Astrocyte (in vitro differentiated cells and primary cell): ENCODE results near the gene IFRD1. TPM values are rescaled to one million over a fixed set of nuclear protein-coding genes. Genes with fewer than 3 reads are reported as not detected.

Source experiments
- DNase-seq: peaks from one replicate; pipeline ENCODE4 v3.0.0-alpha.2; 2010; ENCODE audit warnings: low read depth
- FAIRE-seq: peaks from 2 replicates; lab custom pipeline; 2011; peaks lifted over from hg19 to GRCh38; lab: Jason Lieb, UNC
- H2AFZ ChIP-seq: 2 replicates; pipeline ENCODE4 v1.6.0; 2012; ENCODE audit warnings: low read depth, low read length, inconsistent platforms
- H3K27ac ChIP-seq: 2 replicates; pipeline ENCODE4 v1.5.1; 2011; ENCODE audit warnings: low read depth, low read length, inconsistent platforms
- H3K27me3 ChIP-seq: 2 replicates; pipeline ENCODE4 v1.6.0; 2011; ENCODE audit warnings: low read length, inconsistent platforms; ENCODE audit not compliant: insufficient read depth
- H3K36me3 ChIP-seq: 2 replicates; pipeline ENCODE4 v1.5.1; 2011; ENCODE audit warnings: low read length, inconsistent platforms; ENCODE audit not compliant: insufficient read depth
- H3K4me1 ChIP-seq: 2 replicates; pipeline ENCODE4 v1.5.1; 2011; ENCODE audit warnings: low read length, inconsistent platforms; ENCODE audit not compliant: insufficient read depth
- H3K4me2 ChIP-seq: 2 replicates; pipeline ENCODE4 v1.6.0; 2012; ENCODE audit warnings: low read length, inconsistent platforms
- H3K4me3 ChIP-seq: 2 replicates; pipeline ENCODE4 v1.5.1; 2011; ENCODE audit warnings: low read depth, mild to moderate bottlenecking, low read length, inconsistent platforms; ENCODE audit not compliant: insufficient read depth
- H3K79me2 ChIP-seq: 2 replicates; pipeline ENCODE4 v1.6.0; 2012; ENCODE audit warnings: mild to moderate bottlenecking, low read length, inconsistent platforms; ENCODE audit not compliant: insufficient read depth
- H3K9ac ChIP-seq: 2 replicates; pipeline ENCODE4 v1.6.0; 2012; ENCODE audit warnings: mild to moderate bottlenecking, low read length, inconsistent platforms
- H3K9me3 ChIP-seq: 2 replicates; pipeline ENCODE4 v1.5.1; 2012; ENCODE audit warnings: low read depth, mild to moderate bottlenecking, low read length, inconsistent platforms; ENCODE audit not compliant: insufficient read depth
- H4K20me1 ChIP-seq: 2 replicates; pipeline ENCODE4 v1.6.0; 2012; ENCODE audit warnings: low read length, inconsistent platforms; ENCODE audit not compliant: insufficient read depth
- H3K27ac Mint-ChIP-seq: one replicate; pipeline ENCODE4 v1.8.0; 2021; ENCODE audit warnings: mild to moderate bottlenecking, mixed read lengths; ENCODE audit not compliant: unreplicated experiment
- H3K27me3 Mint-ChIP-seq: one replicate; pipeline ENCODE4 v1.8.0; 2021; ENCODE audit warnings: low read depth, mixed read lengths; ENCODE audit not compliant: unreplicated experiment
- H3K36me3 Mint-ChIP-seq: one replicate; pipeline ENCODE4 v1.8.0; 2021; ENCODE audit warnings: low read depth, mixed read lengths; ENCODE audit not compliant: unreplicated experiment
- H3K4me1 Mint-ChIP-seq: one replicate; pipeline ENCODE4 v1.8.0; 2021; ENCODE audit warnings: low read depth, mixed read lengths; ENCODE audit not compliant: unreplicated experiment
- H3K4me3 Mint-ChIP-seq: one replicate; pipeline ENCODE4 v1.8.0; 2021; ENCODE audit warnings: mild to moderate bottlenecking, moderate library complexity, mixed read lengths; ENCODE audit not compliant: unreplicated experiment
- H3K9me3 Mint-ChIP-seq: one replicate; pipeline ENCODE4 v1.8.0; 2021; ENCODE audit warnings: mild to moderate bottlenecking, mixed read lengths; ENCODE audit not compliant: unreplicated experiment
- CTCF ChIP-seq: IDR thresholded peaks from 2 replicates; pipeline ENCODE4 v1.5.1; 2011; ENCODE audit warnings: low read depth, mild to moderate bottlenecking, inconsistent platforms, low read length, moderate library complexity; ENCODE audit not compliant: insufficient read depth
- EZH2 ChIP-seq: IDR thresholded peaks from 2 replicates; pipeline ENCODE4 v1.6.1; 2012; ENCODE audit warnings: mild to moderate bottlenecking, low read length, inconsistent platforms; ENCODE audit not compliant: insufficient read depth
- total RNA-seq: library from RNA; stranded (reverse); gene quantifications from 2 replicates; pipeline ENCODE4 v1.2.1, GENCODE V29; 2021

Gene IFRD1
- total RNA-seq, 1 donor from 2014 or later, result 101 TPM

- no peak overlapping the region for H3K9ac ChIP-seq
- no peak for FAIRE-seq
Observed at GRCh38 chr7:112510001-112510742, 59.9 kb downstream of the IFRD1 start.

GRCh38 chr7:112510743-112511110 lies 60.5 kb downstream of the IFRD1 start:
- H3K79me2 ChIP-seq, result no peaks in the 10 kb centered on the region
- no peak overlapping the region for H3K9ac ChIP-seq
- H3K9me3 ChIP-seq, result no peaks in the 10 kb centered on the region
- TF ChIP-seq EZH2, result no peak
- no peak for TF ChIP-seq CTCF
- H3K27me3 ChIP-seq, result peaks cover 2% of the 10 kb centered on the region
- FAIRE-seq, result no peak
- peak overlapping the region; percentile 84 for H3K4me2 ChIP-seq
- no peak overlapping the region for H2AFZ ChIP-seq
- H4K20me1 ChIP-seq, result peaks cover 3% of the 10 kb centered on the region
- H3K4me3 Mint-ChIP-seq, result no peak overlapping the region
- H3K4me1 ChIP-seq, result peaks cover 14% of the 10 kb centered on the region
- H3K4me1 Mint-ChIP-seq, result peaks cover 14% of the 10 kb centered on the region
- H3K36me3 ChIP-seq, result no peaks in the 10 kb centered on the region
- no peaks in the 10 kb centered on the region for H3K9me3 Mint-ChIP-seq
- no peak overlapping the region for H3K27ac ChIP-seq
- H3K27ac Mint-ChIP-seq, result no peak overlapping the region
- peaks cover 7% of the 10 kb centered on the region for H3K27me3 Mint-ChIP-seq
- no peaks in the 10 kb centered on the region for H3K36me3 Mint-ChIP-seq
- no peak overlapping the region for H3K4me3 ChIP-seq
- DNase-seq, result no peak

More at GRCh38 chr7:112510001-112510742, 59.9 kb downstream of the IFRD1 start:
- H2AFZ ChIP-seq, result peak overlapping the region; percentile 16
- DNase-seq, result peak; percentile 86
- H3K79me2 ChIP-seq, result no peaks in the 10 kb centered on the region
- TF ChIP-seq CTCF (no peak), EZH2 (no peak)
- peak overlapping the region; percentile 31 for H3K27ac Mint-ChIP-seq
- peak overlapping the region; percentile 84 for H3K4me2 ChIP-seq
- peak overlapping the region; percentile 34 for H3K27ac ChIP-seq
- no peaks in the 10 kb centered on the region for H3K36me3 Mint-ChIP-seq
- peaks cover 7% of the 10 kb centered on the region for H3K27me3 Mint-ChIP-seq
- peaks cover 3% of the 10 kb centered on the region for H4K20me1 ChIP-seq
- no peaks in the 10 kb centered on the region for H3K36me3 ChIP-seq
- peak overlapping the region; percentile 31 for H3K4me3 ChIP-seq
- no peaks in the 10 kb centered on the region for H3K9me3 Mint-ChIP-seq
- no peaks in the 10 kb centered on the region for H3K9me3 ChIP-seq
- H3K4me3 Mint-ChIP-seq, result no peak overlapping the region
- peaks cover 2% of the 10 kb centered on the region for H3K27me3 ChIP-seq
- H3K4me1 ChIP-seq, result peaks cover 14% of the 10 kb centered on the region
- peaks cover 18% of the 10 kb centered on the region for H3K4me1 Mint-ChIP-seq
